Measurements from ENCODE around the gene OTOP3.

The OTOP3 gene

DNA sequence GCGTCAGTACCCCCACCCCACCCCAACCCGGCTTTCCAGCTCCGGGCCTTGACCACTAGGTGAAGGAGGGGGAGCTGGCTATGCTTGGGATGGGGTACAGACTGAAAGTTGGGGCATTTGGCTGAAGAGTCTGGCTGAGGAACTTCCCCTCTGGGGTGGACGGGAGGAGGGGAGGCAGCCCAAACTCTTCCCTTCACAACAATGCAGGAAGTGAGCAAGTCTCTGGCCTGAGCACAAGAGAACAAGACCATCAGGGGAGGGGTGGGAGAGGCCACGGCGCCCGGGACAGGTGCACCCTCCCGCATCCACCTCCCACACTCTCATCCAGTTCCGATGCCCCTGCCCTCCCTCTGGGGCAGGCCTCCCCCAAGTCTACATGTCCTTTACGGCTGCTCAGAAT, 18.3 kb upstream of the OTOP3 start:
- no peak for DNase-seq (ENCODE audit: low read depth in 2 of 2)

- no peak for DNase-seq (ENCODE audit: low read depth in 2 of 2)
Measured at GRCh38 chr17:74918906-74919305, 16.8 kb upstream of the OTOP3 start.

- no peak for DNase-seq (ENCODE audit: low read depth in 2 of 2)
Measured at GRCh38 chr17:74919440-74920305, 16.0 kb upstream of the OTOP3 start.

- no peak for DNase-seq (ENCODE audit: low read depth in 2 of 2)
Measured at GRCh38 chr17:74920306-74920620, 15.4 kb upstream of the OTOP3 start.

GRCh38 chr17:74920642-74921025, 15.1 kb upstream of the OTOP3 start:
- no peak for DNase-seq (ENCODE audit: low read depth in 2 of 2)

DNA sequence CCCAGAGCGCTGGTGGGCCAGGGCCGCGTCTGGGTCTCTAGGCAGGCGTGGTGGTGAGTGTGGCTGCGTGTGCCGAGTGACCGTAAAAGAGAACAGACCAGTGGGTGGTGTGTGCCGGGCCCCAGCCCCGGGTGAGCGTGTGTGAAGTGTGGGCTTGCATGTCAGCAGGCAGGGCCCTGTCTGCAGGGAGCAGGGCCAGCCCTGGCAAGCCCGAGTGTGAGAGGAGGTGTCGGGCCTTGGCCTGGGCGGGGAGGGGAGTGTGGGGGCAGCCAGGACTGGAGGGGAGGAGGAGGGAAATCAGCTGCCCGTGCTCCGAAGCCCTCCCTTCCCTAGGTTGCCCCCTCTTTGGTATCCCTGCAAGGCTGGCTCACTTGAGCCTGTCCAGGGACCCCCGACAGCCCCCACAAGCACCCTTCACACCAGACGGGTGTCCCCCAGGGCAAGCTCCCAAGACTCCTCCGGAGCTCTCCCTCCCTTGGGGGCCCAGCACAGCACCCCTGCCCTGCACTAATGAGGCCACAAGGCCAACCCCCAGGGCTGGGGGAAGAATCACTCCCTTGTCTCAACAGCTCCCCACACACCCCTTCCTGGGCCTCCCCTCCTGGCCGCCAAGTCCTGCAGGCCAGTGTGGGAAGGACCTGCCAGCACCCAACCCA, 14.5 kb upstream of the OTOP3 start:
- DNase-seq (ENCODE audit: low read depth in 2 of 2), result no peak

DNA sequence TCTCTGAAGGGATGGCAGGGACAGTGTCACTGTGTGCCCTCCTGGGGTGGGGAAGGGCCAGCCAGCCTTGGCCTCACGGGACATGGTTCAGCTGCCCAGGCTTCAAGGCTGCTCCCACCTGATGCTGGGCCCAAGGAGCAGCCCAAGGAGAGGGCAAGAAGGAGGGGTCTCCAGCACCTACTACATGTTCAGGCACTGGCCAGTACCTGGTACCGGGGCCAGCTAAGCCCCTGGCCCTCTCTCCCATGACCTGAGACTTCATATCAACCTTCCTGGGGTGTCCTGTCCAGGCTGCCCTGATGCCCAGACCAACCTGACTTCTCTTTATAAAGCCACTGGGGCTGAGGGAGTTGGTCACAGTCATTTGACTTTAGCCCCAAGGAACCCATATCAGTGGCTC, 13.9 kb upstream of the OTOP3 start:
- DNase-seq (ENCODE audit: low read depth in 2 of 2), result no peak

DNA sequence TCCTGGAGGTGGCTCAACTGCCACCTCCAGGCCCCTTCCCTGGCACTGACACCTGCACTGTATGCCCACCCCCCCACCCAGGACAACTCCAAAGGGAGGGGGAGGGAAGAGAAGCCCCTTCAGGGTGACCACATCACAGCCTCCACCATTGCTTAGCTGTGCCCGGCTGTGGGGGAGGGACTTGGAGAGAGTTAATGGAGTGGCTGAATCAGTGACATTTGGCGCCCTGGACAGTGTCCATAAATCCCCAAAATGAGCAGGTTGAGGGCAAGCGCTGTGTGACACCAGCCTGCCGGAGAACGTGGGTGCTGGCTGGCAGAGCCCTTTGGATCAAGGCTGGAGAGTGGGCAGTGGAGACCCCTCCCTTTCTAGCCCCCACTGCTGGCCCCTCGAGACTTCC, 13.5 kb upstream of the OTOP3 start:
- no peak for DNase-seq (ENCODE audit: low read depth in 2 of 2)

GRCh38 chr17:74922694-74923537, 12.8 kb upstream of the OTOP3 start, which contains the start of gene USH1G:
Gene USH1G, minus strand, starts transcription at chr17:74923255. Its CDS starts 182 bp downstream, at chr17:74923073.
- DNase-seq (ENCODE audit: low read depth in 2 of 2), result no peak

- peak; percentile 36 to 64 for DNase-seq (ENCODE audit: low read depth in 2 of 2)
Measured at GRCh38 chr17:74923538-74924249, 12.0 kb upstream of the OTOP3 start.

DNA sequence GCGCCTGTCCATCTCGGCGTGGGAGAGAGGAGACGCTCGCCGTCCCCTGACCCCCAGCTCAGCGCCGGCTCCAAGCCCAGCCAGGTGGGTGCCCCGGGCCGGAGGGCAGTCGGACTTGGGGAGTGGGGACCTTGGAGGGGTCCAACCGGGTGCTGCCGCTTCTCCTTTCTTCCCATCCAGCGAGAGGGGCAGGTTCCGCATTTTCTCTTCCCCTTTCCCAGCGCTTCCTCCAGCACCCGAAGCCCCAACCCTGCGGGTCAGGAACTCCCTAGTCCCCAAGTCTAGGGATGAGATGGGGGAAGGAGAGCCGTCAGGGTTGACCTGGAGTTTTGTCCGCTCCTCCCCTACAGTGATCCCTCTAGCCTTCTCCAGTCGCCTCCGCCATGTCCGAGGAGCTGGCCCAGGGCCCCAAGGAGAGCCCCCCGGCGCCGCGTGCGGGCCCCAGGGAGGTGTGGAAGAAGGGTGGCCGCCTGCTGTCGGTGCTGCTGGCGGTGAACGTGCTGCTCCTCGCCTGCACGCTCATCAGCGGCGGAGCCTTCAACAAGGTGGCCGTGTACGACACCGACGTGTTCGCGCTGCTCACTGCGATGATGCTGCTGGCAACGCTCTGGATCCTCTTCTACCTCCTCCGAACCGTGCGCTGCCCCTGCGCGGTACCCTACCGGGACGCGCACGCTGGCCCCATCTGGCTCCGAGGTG, 11.3 kb upstream of the OTOP3 start, which contains the start of gene OTOP2:
Gene OTOP2 (plus strand): TSS at position 24 of the 699 bp plus-strand sequence. CDS start 360 bp downstream, at position 384.
- no peak for DNase-seq (ENCODE audit: low read depth in 2 of 2)

GRCh38 chr17:74925242-74925641, 10.5 kb upstream of the OTOP3 start:
- DNase-seq (ENCODE audit: low read depth in 2 of 2), result no peak

GRCh38 chr17:74928786-74929185, 6.9 kb upstream of the OTOP3 start:
- no peak for DNase-seq (ENCODE audit: low read depth in 2 of 2)

- DNase-seq (ENCODE audit: low read depth in 2 of 2), result no peak
Measured at GRCh38 chr17:74930535-74931036, 5.1 kb upstream of the OTOP3 start.

DNA sequence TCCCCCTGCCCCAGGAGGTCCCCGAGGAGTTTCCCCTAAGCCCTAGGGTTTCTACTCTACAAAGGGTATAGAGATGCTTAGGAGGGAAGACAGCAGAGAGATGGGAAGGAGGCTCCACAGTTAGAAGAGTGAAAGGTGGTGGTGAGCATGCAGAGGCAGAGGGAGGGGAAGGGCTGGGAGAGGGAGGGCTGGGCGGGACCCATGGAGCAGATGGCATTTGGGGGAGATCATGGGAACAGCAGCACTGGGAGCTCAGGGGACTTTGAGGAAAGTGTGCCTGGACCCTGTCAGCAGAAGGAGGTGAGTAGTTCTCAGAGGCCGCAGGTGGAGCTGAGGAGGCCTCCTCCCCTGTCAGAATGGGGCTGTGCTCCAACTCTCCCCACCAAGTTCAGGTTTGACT, 650 bp upstream of the OTOP3 start:
- no peak for DNase-seq (ENCODE audit: low read depth in 2 of 2)

GRCh38 chr17:74936470-74936799, 737 bp downstream of the OTOP3 start:
- DNase-seq (ENCODE audit: low read depth in 2 of 2), result no peak

GRCh38 chr17:74937064-74938051, 1.7 kb downstream of the OTOP3 start:
- DNase-seq (ENCODE audit: low read depth in 2 of 2), result no peak

GRCh38 chr17:74938194-74938950, 2.7 kb downstream of the OTOP3 start:
- DNase-seq (ENCODE audit: low read depth in 2 of 2), result no peak

- no peak for DNase-seq (ENCODE audit: low read depth in 2 of 2)
Measured at GRCh38 chr17:74939534-74939933, 3.8 kb downstream of the OTOP3 start.
